ENCODE measurements around the gene FBLN7. TPM values are rescaled to one million over a fixed set of nuclear protein-coding genes. Genes with fewer than 3 reads are reported as not detected.

Gene FBLN7
- polyA plus RNA-seq, 3 donors: 0.04 TPM; not detected in 2

DNA sequence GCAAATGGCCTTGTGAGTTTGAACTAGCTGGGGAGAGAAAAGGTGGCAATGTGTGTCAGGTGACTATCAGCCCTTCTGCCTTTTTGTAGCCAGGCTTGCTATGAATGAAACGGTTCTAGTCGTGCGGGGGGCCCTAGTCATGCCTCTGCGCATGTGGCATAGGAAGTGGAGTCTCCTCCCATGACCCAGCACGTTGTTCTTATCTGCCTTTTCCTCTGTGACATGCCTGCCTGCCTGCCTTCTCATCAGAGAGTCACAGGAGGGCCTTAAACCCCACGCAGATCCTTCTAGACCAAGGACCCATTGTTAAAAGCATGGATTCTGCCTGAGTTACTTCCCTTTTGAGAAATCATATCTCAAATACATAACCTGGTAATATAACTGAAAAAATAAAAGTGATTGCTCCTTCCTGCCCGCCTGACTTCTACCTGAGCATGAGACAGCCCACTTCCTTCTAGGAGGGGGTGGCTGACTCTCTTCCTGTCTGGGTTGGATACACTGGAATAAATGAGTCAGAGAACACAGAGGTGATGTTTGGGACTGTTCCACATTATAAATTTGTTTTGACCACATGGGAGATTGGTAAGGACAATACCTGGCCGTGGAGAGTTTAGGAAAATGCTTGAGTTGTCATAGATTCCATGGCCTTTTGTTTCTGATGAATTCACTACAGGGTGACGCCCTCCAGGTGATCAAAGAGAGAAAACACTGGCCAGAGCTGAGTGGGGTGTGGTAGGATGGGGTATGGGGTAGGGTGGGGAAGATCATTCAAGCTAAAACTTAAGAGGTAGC lies 49.8 kb downstream of the FBLN7 start:
- WGBS (ENCODE audit: insufficient coverage): 69% methylated on average over 7 of the region's 9 CpGs
- Histone ChIP-seq H3K4me2 (replicated peaks; ENCODE audit: extremely low read depth, low read length, poor library complexity, severe bottlenecking) (no peak overlapping the region), H3K9me3 (replicated peaks in 1 of 2; ENCODE audit: control insufficient read depth in 1 of 2, insufficient read depth in 1 of 2, low read length in 2 of 2) (no peaks in the 10 kb centered on the region), H3K9ac (ENCODE audit: insufficient read depth, low read length, poor library complexity, severe bottlenecking) (no peak overlapping the region), H3K36me3 (replicated peaks in 1 of 2; ENCODE audit: control insufficient read depth in 1 of 2, insufficient read depth in 2 of 2, low read length in 2 of 2) (no peaks in the 10 kb centered on the region), H3K4me1 (ENCODE audit: control insufficient read depth in 1 of 2, insufficient read depth in 2 of 2, low read length in 2 of 2) (no peaks in the 10 kb centered on the region), H3K79me2 (ENCODE audit: insufficient read depth, low read length) (no peaks in the 10 kb centered on the region), H3K4me3 (replicated peaks in 1 of 3; ENCODE audit: low read depth in 2 of 3, low read length in 3 of 3) (no peak overlapping the region), H3K27me3 (ENCODE audit: control insufficient read depth in 2 of 2, insufficient read depth in 2 of 2, low read length in 2 of 2) (peaks cover 0 to 4% of the 10 kb centered on the region in 2 donors), H4K20me1 (ENCODE audit: insufficient read depth, low read length) (no peaks in the 10 kb centered on the region), H3K27ac (ENCODE audit: low read depth in 1 of 2, low read length in 2 of 2) (no peak overlapping the region), H2AFZ (ENCODE audit: insufficient read depth, low read depth, low read length, poor library complexity, severe bottlenecking) (no peak overlapping the region)
- TF ChIP-seq, protein P1, sequence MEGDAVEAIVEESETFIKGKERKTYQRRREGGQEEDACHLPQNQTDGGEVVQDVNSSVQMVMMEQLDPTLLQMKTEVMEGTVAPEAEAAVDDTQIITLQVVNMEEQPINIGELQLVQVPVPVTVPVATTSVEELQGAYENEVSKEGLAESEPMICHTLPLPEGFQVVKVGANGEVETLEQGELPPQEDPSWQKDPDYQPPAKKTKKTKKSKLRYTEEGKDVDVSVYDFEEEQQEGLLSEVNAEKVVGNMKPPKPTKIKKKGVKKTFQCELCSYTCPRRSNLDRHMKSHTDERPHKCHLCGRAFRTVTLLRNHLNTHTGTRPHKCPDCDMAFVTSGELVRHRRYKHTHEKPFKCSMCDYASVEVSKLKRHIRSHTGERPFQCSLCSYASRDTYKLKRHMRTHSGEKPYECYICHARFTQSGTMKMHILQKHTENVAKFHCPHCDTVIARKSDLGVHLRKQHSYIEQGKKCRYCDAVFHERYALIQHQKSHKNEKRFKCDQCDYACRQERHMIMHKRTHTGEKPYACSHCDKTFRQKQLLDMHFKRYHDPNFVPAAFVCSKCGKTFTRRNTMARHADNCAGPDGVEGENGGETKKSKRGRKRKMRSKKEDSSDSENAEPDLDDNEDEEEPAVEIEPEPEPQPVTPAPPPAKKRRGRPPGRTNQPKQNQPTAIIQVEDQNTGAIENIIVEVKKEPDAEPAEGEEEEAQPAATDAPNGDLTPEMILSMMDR (IDR thresholded peaks at IDR 0.05): no peak
- no peak for DNase-seq
- Mint-ChIP-seq H3K36me3 (no peaks in the 10 kb centered on the region), H3K4me1 (no peaks in the 10 kb centered on the region), H3K4me3 (no peak overlapping the region), H3K27me3 (ENCODE audit: low read depth in 3 of 3) (peaks cover 2 to 8% (median 8%) of the 10 kb centered on the region in 3 donors), H3K27ac (peak overlapping the region in 1 of 7 donors; percentile 10), H3K9me3 (peaks cover 0 to 4% (median 3%) of the 10 kb centered on the region in 7 donors)
- intact Hi-C loops (cut with micrococcal nuclease): no loop called here

- Histone ChIP-seq H3K27ac (ENCODE audit: low read depth in 1 of 2, low read length in 2 of 2) (no peak overlapping the region), H3K4me3 (replicated peaks in 1 of 3; ENCODE audit: low read depth in 2 of 3, low read length in 3 of 3) (no peak overlapping the region), H3K9me3 (replicated peaks in 1 of 2; ENCODE audit: control insufficient read depth in 1 of 2, insufficient read depth in 1 of 2, low read length in 2 of 2) (no peaks in the 10 kb centered on the region), H3K27me3 (ENCODE audit: control insufficient read depth in 2 of 2, insufficient read depth in 2 of 2, low read length in 2 of 2) (no peaks in the 10 kb centered on the region), H3K36me3 (replicated peaks in 1 of 2; ENCODE audit: control insufficient read depth in 1 of 2, insufficient read depth in 2 of 2, low read length in 2 of 2) (no peaks in the 10 kb centered on the region), H4K20me1 (ENCODE audit: insufficient read depth, low read length) (no peaks in the 10 kb centered on the region), H3K4me2 (replicated peaks; ENCODE audit: extremely low read depth, low read length, poor library complexity, severe bottlenecking) (no peak overlapping the region), H2AFZ (ENCODE audit: insufficient read depth, low read depth, low read length, poor library complexity, severe bottlenecking) (no peak overlapping the region), H3K79me2 (ENCODE audit: insufficient read depth, low read length) (no peaks in the 10 kb centered on the region), H3K4me1 (ENCODE audit: control insufficient read depth in 1 of 2, insufficient read depth in 2 of 2, low read length in 2 of 2) (no peaks in the 10 kb centered on the region), H3K9ac (ENCODE audit: insufficient read depth, low read length, poor library complexity, severe bottlenecking) (no peak overlapping the region)
- H3K4me3 Mint-ChIP-seq: no peak overlapping the region
- H3K27me3 Mint-ChIP-seq (ENCODE audit: low read depth in 3 of 3): peaks cover 0 to 5% (median 2%) of the 10 kb centered on the region in 3 donors
- no peak overlapping the region for H3K27ac Mint-ChIP-seq
- TF ChIP-seq, protein P1 (IDR thresholded peaks at IDR 0.05): no peak
- no peaks in the 10 kb centered on the region for H3K4me1 Mint-ChIP-seq
- peaks cover 0 to 4% (median 2%) of the 10 kb centered on the region in 7 donors for H3K9me3 Mint-ChIP-seq
- 100% methylated on average over 2 of the region's 3 CpGs for WGBS (ENCODE audit: insufficient coverage)
- no peaks in the 10 kb centered on the region for H3K36me3 Mint-ChIP-seq
- no peak for DNase-seq
- intact Hi-C loops (cut with micrococcal nuclease): no loop called here
Observed at GRCh38 chr2:112189001-112189556, 50.9 kb downstream of the FBLN7 start.

Data from CD14-positive monocyte (primary cell).